ENCODE measurements around the gene FLNB.

The FLNB gene

GRCh38 chr3:58106061-58106460 lies 97.8 kb downstream of the FLNB start:
- no peak for DNase-seq (ENCODE audit: low read depth in 2 of 2)

- DNase-seq (ENCODE audit: low read depth in 2 of 2), result no peak
Measured at GRCh38 chr3:58106640-58107039, 98.4 kb downstream of the FLNB start.

GRCh38 chr3:58107597-58107996 lies 99.4 kb downstream of the FLNB start:
- no peak for DNase-seq (ENCODE audit: low read depth in 2 of 2)

- DNase-seq (ENCODE audit: low read depth in 2 of 2), result no peak
Measured at GRCh38 chr3:58109752-58110151, 101.5 kb downstream of the FLNB start.

- no peak for DNase-seq (ENCODE audit: low read depth in 2 of 2)
Measured at GRCh38 chr3:58111513-58112184, 103.4 kb downstream of the FLNB start.

- no peak for DNase-seq (ENCODE audit: low read depth in 2 of 2)
Measured at GRCh38 chr3:58112185-58112535, 103.9 kb downstream of the FLNB start.

GRCh38 chr3:58115175-58115574 lies 107.0 kb downstream of the FLNB start:
- no peak for DNase-seq (ENCODE audit: low read depth in 2 of 2)

GRCh38 chr3:58116161-58116955 lies 108.1 kb downstream of the FLNB start:
- DNase-seq (ENCODE audit: low read depth in 2 of 2), result peak in 1 of 2 donors; percentile 4

GRCh38 chr3:58116985-58117384 lies 108.8 kb downstream of the FLNB start:
- no peak for DNase-seq (ENCODE audit: low read depth in 2 of 2)

- DNase-seq (ENCODE audit: low read depth in 2 of 2), result no peak
Measured at GRCh38 chr3:58117561-58118181, 109.4 kb downstream of the FLNB start.

- DNase-seq (ENCODE audit: low read depth in 2 of 2), result no peak
Measured at GRCh38 chr3:58119186-58119585, 111.0 kb downstream of the FLNB start.

- no peak for DNase-seq (ENCODE audit: low read depth in 2 of 2)
Measured at GRCh38 chr3:58120075-58120812, 112.0 kb downstream of the FLNB start.

- DNase-seq (ENCODE audit: low read depth in 2 of 2), result no peak
Measured at GRCh38 chr3:58121183-58121582, 113.0 kb downstream of the FLNB start.

GRCh38 chr3:58122936-58123700 lies 114.9 kb downstream of the FLNB start:
- no peak for DNase-seq (ENCODE audit: low read depth in 2 of 2)

GRCh38 chr3:58124387-58124786 lies 116.2 kb downstream of the FLNB start:
- DNase-seq (ENCODE audit: low read depth in 2 of 2), result no peak

- no peak for DNase-seq (ENCODE audit: low read depth in 2 of 2)
Measured at GRCh38 chr3:58129041-58129770, 121.0 kb downstream of the FLNB start.

- DNase-seq (ENCODE audit: low read depth in 2 of 2), result no peak
Measured at GRCh38 chr3:58130591-58130990, 122.4 kb downstream of the FLNB start.

GRCh38 chr3:58131101-58131825 lies 123.0 kb downstream of the FLNB start:
- DNase-seq (ENCODE audit: low read depth in 2 of 2), result no peak

GRCh38 chr3:58132850-58133249 lies 124.6 kb downstream of the FLNB start:
- DNase-seq (ENCODE audit: low read depth in 2 of 2), result no peak

- no peak for DNase-seq (ENCODE audit: low read depth in 2 of 2)
Measured at GRCh38 chr3:58134468-58134867, 126.2 kb downstream of the FLNB start.
